HG02623 (cell line): ENCODE measurements around the gene KRT82.

Experiments
- ATAC-seq: cut with Tn5 transposase; IDR thresholded peaks from one replicate; pipeline ENCODE4 v1.9.1; 2021; ENCODE audit warnings: moderate library complexity; ENCODE audit not compliant: unreplicated experiment

The KRT82 gene

GRCh38 chr12:52387859-52388258 is 18.3 kb downstream of the KRT82 start:
- ATAC-seq, result no peak

- ATAC-seq, result no peak
These were observed 20.9 kb downstream of the KRT82 start, which contains the start of gene KRT84 for GRCh38 chr12:52385226-52385702. TSS of gene KRT84 (minus strand) at chr12:52385652. CDS start at chr12:52385585, 67 bp downstream.

GRCh38 chr12:52383331-52383730 is 22.8 kb downstream of the KRT82 start:
- ATAC-seq, result no peak

GRCh38 chr12:52382854-52383253 is 23.3 kb downstream of the KRT82 start:
- no peak for ATAC-seq

- no peak for ATAC-seq
These were observed 24.9 kb downstream of the KRT82 start for GRCh38 chr12:52381206-52381605.

- ATAC-seq, result no peak
These were observed 25.9 kb downstream of the KRT82 start for GRCh38 chr12:52380271-52380694.

- ATAC-seq, result no peak
These were observed 26.6 kb downstream of the KRT82 start for GRCh38 chr12:52379536-52379935.

GRCh38 chr12:52378091-52378490 is 28.0 kb downstream of the KRT82 start:
- no peak for ATAC-seq

- ATAC-seq, result no peak
These were observed 28.9 kb downstream of the KRT82 start for GRCh38 chr12:52377266-52377665.

- no peak for ATAC-seq
These were observed 33.6 kb downstream of the KRT82 start for GRCh38 chr12:52372216-52373154.

- ATAC-seq, result no peak
These were observed 34.4 kb downstream of the KRT82 start for GRCh38 chr12:52371716-52372115.

GRCh38 chr12:52370926-52371608 is 35.1 kb downstream of the KRT82 start:
- ATAC-seq, result no peak

- ATAC-seq, result no peak
These were observed 36.3 kb downstream of the KRT82 start for GRCh38 chr12:52369809-52370208.

- no peak for ATAC-seq
These were observed 36.9 kb downstream of the KRT82 start for GRCh38 chr12:52369211-52369610.

GRCh38 chr12:52368508-52368907 is 37.6 kb downstream of the KRT82 start:
- no peak for ATAC-seq

GRCh38 chr12:52367876-52368275 is 38.3 kb downstream of the KRT82 start:
- no peak for ATAC-seq

GRCh38 chr12:52366738-52367485 is 39.2 kb downstream of the KRT82 start, which contains the start of gene KRT85:
TSS of gene KRT85 (minus strand) at chr12:52367481. CDS start at chr12:52367405, 76 bp downstream.
- no peak for ATAC-seq

- no peak for ATAC-seq
These were observed 41.1 kb downstream of the KRT82 start for GRCh38 chr12:52364901-52365489.

- no peak for ATAC-seq
These were observed 42.1 kb downstream of the KRT82 start for GRCh38 chr12:52364061-52364460.

GRCh38 chr12:52363111-52363679 is 42.9 kb downstream of the KRT82 start:
- no peak for ATAC-seq
